NCI-H2107 (cell line): Measurements from ENCODE around the gene MYL7.
"Not testable (repeated sequence)": the region's sequence is repeated elsewhere in the genome, so short reads cannot be mapped to it uniquely, and the experiment has no call there.

Source experiments
- DNase-seq: peaks from one replicate; lab custom pipeline; 2025; lab: John Stamatoyannopoulos, UW

The MYL7 gene

GRCh38 chr7:44141221-44141850 is at the start of gene MYL7:
Gene MYL7, minus strand, starts transcription at chr7:44141332. Its CDS starts 27 bp downstream, at chr7:44141305.
- no peak for DNase-seq

- DNase-seq, result no peak
These were observed 49.1 kb upstream of the MYL7 start for GRCh38 chr7:44189993-44190872.

GRCh38 chr7:44189286-44189992 is 48.3 kb upstream of the MYL7 start, which contains the start of gene GCK:
Gene GCK, minus strand, starts transcription at chr7:44189439. Its CDS starts 486 bp downstream, at chr7:44188953.
- no peak for DNase-seq

GRCh38 chr7:44188480-44189225 is 47.5 kb upstream of the MYL7 start:
- no peak for DNase-seq

GRCh38 chr7:44187636-44188416 is 46.7 kb upstream of the MYL7 start:
- DNase-seq, result no peak

GRCh38 chr7:44186736-44187135 is 45.6 kb upstream of the MYL7 start:
- no peak for DNase-seq

- DNase-seq, result no peak
These were observed 44.6 kb upstream of the MYL7 start for GRCh38 chr7:44185729-44186128.

- no peak for DNase-seq
These were observed 43.8 kb upstream of the MYL7 start for GRCh38 chr7:44184873-44185446.

- DNase-seq, result peak; percentile 16
These were observed 43.2 kb upstream of the MYL7 start for GRCh38 chr7:44184206-44184872.

- no peak for DNase-seq
These were observed 42.3 kb upstream of the MYL7 start for GRCh38 chr7:44183386-44183785.

GRCh38 chr7:44182827-44183226 is 41.7 kb upstream of the MYL7 start:
- no peak for DNase-seq

- DNase-seq, result no peak
These were observed 39.5 kb upstream of the MYL7 start for GRCh38 chr7:44180631-44181030.

GRCh38 chr7:44177570-44178131 is 36.5 kb upstream of the MYL7 start:
- DNase-seq, result peak; percentile 14

- DNase-seq, result no peak
These were observed 35.4 kb upstream of the MYL7 start for GRCh38 chr7:44176486-44176885.

GRCh38 chr7:44175730-44176129 is 34.6 kb upstream of the MYL7 start:
- no peak for DNase-seq

- not testable (repeated sequence) for DNase-seq
These were observed 33.5 kb upstream of the MYL7 start for GRCh38 chr7:44174694-44174948.

- no peak for DNase-seq
These were observed 33.0 kb upstream of the MYL7 start for GRCh38 chr7:44173911-44174693.

- DNase-seq, result peak; percentile 71
These were observed 31.8 kb upstream of the MYL7 start for GRCh38 chr7:44172803-44173424.

- no peak for DNase-seq
These were observed 31.2 kb upstream of the MYL7 start for GRCh38 chr7:44172352-44172751.
